ENCODE results near the gene ALDH1L1.

Gene ALDH1L1

DNA sequence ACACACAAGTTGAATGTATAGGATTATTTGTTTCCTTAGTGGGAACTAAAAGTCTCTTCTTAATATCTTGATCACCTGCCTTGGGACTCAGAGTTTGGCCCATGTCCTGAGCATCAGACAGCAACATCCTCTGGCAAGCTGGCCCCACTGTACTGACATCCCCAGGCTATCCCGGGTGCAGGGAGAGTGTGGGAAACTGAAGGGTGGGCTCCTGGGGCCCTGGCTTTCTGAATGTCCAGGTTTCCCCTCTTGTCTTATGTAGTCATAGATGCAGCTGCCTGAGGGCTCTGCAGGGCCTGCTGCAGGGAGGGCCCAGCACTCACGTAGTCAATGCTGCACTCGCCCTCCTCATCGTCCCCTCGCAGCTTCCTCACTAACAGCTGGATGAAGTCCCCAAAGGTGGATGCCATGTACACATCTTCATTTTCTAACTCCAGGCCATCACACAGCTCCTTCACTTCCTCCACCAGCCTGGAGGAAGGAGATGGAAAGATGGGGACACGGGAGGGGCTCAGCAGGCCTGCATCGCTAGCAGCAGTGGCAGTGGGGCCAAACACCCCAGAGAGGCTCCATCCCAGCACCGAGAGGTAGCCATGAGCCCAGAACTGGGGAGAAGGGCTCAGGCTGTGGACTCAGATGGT lies 42.8 kb downstream of the ALDH1L1 start:
- Histone ChIP-seq H3K4me3 (no peak overlapping the region), H3K27ac (no peak overlapping the region)

DNA sequence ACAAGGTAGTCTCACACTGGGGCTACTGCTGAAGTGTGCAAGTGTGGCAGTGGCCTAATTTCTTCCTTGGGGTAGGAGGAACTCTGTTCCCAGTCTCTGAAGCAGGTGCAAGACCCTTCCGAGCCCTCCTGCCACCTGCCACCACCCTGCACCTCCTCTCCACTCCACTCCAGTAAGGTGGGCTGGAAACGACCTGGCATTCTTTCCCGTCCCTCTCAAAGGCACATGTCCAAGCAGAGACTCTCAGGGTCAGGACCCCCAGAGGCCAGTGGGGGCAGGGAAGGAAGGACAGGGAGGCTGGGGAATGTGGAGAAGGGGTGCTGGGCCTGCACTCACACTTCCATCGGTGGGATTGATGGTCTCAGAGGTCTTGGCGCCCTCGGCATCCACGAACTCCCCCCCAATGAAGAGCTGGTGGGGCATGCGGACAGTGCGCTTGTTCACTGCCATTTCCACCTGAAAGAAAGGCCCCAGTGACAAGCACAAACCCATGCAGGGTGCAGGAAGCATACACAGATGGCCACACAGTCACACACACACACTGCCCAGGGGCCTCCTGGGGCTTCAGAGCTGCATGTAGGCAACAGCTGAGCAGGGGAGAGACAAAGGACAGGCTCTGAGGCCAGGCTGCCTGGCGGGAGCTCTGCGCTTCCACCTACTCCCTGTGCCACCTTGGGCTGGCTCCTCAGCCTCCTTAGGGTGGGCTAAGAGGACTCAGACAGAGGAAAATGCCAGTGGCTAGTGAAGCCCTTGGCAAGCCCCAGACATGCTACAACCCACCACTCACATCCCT lies 43.8 kb downstream of the ALDH1L1 start:
- Histone ChIP-seq H3K4me3 (no peak overlapping the region), H3K27ac (no peak overlapping the region)

DNA sequence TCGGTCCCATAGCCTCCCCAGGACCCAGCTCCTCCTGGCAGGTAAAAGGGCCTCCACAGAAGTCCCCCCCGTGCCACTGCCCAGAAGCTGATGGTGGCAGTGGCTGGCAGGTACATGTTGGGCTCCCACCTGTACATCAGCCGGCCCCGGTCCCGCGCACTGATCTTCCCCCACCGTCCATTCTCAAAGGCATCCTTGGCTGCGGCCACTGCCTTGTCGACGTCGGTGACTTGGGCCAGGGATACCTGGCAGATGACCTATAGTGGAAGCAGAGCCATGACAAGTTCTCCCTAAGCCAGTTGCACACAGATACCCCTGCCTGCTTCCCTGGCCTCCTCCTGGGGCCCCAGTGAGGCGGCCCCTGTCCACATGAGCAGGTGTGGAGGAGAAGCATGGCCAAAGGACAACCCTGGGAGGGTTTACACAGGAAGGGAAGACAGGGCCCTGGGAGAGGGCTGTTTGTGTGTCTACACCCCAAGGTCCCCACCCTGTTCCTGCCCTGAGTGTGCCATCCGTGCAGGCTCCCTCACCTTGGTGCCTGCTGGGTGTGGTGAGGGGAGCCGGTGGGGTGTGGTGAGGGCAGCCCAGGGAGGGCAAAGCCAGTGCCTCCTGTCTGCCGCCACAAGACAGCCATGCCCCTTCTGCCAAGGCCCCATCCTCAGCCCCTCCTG lies 44.8 kb downstream of the ALDH1L1 start:
- no peak overlapping the region for H3K27ac ChIP-seq

DNA sequence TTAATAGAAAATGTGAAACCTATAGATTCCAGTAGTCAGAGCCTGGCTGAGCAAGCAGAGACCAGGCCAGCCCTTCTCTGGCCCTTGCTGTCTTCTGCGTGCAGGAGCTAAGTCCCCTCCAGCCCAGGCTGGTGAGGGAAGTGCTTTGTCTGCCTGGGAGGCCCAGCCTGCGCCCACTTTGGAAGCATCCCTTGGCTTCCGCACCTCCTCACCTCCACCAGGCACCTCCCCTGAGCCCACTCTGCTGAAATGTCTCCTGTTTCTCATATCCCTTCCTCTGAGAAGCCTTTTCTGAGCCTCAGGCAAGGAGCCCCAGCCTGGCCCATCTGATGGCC lies 45.3 kb downstream of the ALDH1L1 start:
- no peak overlapping the region for H3K27ac ChIP-seq
- no peak overlapping the region for H3K4me3 ChIP-seq

More for the DNA sequence above, 44.8 kb downstream of the ALDH1L1 start:
- no peak overlapping the region for H3K4me3 ChIP-seq

DNA sequence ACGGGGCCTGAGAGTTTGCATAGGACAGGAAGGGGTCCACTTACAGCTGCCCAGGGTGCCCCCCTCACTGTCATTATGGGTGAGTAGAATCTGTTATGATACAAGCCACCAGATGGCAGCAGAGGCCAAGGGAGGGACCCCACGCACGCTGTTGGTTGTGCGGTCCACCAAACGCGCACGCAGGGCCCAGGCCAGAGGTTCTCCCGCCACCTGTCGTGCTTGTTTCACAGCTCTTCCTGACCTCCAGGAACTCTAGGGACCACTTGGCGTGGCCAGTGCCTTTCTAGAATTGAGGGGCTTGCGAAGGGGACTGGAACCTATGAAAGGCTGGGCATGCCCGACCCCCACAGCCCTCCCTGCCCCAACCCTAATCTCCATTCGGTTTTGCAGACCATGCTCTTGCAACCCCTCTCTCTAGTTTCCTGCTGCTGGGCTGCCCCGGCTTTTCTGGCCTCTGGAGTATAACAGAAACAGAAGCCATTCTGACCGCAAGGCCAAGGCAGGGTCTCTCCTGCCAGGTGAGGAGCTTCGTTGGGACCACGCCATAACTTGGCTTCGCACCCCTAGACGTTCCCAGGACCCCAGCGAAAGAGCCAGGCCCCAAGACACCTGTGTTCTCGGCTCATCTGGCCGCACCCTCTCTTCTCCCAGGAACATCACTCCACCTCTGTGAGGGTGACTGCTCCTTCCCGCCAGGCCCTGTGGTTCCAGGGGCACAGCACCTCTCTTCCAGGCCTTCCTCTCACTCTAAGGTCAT lies 46.0 kb downstream of the ALDH1L1 start:
- Histone ChIP-seq H3K4me3 (no peak overlapping the region), H3K27ac (no peak overlapping the region)

DNA sequence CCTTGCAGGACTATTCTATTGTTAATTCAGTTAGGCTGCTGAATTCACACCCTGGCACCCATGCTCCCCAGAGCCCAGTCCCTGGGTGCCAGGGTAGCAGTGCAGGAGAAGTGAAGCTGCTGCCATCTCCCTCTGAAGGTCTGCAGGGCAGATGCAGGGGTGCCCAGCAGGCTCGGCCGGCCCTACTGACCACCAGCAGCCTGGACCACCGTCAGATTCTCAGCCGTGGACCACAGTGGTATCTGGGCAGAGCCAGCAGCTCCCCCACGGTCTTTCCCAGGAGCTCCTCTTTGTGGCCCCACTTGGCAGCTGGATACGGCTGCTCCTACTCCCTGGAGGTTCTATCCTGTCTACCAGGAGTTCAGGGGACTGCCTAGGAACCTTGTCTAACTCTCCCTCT lies 46.8 kb downstream of the ALDH1L1 start:
- H3K4me3 ChIP-seq: no peak overlapping the region
- H3K27ac ChIP-seq: no peak overlapping the region

DNA sequence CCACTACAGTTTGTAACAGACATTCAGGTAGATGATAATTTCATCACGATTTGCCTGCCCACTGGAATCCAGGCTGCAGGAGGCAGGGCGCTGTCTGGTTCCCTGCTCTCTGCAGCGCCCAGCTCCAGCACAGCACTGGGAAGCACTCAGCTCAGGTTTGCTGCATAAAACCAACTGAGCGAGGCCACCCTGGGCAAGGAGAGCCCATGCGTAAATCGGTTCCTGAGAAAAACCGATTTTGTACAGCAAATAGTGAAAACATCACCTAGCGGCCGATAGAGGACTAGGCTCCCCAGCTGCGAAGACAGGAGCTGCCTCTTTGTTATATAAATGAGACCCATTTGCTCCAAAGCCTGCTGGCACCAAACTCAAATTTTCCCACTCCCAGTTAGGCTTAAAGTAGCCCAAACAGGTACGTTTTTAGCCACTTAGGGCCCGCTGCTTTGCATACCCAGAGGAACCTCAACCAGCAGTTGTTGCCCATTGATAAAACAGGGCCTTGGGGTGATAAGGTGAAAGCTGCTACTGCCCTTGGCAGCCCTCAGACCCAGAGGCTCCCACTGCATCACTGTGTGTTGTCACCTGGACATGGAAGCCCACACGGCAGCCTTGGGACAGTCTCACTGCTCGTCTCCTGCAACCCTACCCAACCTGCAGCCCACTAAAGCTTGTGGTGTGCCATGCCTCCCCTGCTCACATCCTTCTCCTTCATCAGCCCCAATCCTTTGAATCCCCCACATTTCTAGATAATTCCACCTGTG lies 47.5 kb downstream of the ALDH1L1 start:
- H3K4me3 ChIP-seq: no peak overlapping the region
- no peak overlapping the region for H3K27ac ChIP-seq

DNA sequence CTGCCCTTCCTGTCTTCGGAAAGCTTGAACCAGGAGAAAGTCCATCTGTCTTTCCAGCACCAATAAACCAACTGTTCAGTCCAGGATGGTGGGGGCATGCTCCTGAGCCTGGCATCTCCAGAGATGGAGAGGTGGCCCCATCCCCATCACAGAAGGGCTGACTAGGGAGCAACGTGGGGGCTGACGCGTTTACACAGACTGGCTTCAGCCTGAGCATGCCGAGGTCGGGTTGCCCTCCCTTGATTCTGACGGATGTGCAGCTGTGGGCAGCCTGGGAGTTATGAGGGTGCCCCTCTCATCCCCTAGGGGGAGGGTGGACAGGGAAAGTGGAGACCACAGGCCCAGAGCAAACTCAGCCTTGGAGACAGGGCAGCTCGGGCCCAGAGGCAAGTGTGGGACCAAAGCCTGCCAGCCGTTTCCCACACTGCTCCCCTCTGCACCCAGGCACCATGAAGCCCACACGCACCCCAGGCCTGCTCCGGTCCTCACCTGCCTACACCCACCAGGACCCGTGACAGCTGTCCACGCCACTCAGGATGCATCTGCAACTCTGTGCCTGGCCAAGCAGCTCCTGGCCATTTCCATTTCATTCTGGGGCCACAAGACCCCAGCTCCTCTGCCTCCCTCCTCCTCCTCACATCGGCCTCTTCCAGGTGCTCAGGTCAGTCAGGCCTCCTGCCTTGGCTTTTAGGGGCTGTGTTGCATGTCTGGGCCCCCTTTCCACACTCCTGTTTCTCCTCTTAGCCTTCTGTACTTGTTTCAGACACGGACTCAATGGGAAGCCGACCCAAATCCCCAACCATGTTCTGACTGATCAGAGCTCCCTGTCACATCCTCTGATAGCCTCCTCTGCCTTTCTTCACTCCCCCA lies 48.3 kb downstream of the ALDH1L1 start:
- Histone ChIP-seq H3K27ac (no peak overlapping the region), H3K4me3 (no peak overlapping the region)

DNA sequence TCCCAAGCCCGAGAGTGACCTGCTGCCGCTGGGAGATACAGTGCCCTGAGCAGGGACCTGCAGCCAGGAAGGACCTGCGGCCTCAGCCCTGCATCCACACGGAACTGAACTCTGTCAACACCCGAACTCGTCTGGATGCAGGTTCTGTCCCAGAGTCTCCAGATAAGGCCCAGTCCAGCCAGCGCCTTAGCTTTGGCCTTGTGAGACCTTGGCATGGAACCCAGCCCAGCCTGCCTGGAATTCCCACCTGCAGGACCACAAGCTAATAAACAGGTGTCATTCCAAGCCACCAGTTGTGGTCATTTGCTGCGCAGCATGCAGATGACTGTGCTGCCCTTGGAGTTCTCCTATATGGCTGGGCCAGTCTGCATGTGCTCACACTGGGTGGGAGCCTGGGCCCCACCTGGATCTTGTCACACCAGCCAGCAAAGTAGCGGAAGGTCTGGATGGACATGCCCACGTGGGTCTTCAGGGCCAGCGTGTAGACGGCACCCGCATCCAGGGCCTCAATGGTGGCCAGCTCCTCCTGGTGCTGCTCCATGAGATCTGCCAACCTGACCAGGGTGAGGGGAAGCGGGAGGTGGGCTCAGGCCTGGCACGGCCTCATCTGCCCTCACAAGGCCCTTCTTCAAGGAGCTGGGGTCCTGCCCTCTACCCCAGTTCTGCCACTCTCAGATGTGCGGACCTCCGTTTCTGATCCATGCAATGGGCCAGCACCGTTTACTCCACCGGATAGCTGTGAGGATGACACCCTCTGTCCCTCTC lies 49.2 kb downstream of the ALDH1L1 start:
- Histone ChIP-seq H3K27ac (no peak overlapping the region), H3K4me3 (no peak overlapping the region)

DNA sequence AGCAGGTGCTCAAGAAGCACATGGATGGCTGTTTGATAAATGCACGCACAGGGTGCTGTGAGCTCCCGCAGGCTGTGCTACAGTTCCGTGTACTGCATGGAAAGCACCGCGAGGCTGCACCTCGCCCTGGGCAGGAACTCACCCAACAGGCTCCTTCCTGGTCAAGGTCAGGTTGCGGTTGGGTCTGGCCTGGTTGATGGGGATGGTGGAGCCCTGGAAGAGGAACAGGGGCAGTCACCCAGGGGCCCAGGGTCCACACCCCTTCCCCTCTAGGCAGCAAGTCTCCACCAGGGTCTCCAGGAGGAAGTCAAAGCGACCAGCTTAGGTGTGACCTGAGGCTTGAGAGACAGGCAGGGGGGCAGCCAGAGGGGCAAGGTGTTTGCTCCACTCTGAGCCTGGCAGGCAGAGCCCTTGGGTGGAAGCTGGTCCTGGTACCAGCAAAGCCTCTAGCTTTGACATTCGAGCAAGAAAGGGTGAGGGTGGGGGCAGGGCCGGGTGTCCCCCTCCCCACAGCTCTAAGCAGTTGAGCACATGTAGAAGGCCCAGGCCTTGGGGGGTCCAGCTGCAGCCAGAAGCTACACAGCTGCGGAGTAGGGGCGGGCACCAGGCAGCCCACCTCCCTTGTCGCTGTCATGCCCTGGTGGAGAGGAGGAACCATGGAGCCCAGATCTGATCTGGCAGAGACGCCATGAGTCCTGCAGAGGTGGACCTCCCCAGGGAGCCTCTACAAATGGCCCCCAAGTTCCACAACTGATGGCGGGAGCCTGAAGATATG lies 50.1 kb downstream of the ALDH1L1 start:
- no peak overlapping the region for H3K27ac ChIP-seq

DNA sequence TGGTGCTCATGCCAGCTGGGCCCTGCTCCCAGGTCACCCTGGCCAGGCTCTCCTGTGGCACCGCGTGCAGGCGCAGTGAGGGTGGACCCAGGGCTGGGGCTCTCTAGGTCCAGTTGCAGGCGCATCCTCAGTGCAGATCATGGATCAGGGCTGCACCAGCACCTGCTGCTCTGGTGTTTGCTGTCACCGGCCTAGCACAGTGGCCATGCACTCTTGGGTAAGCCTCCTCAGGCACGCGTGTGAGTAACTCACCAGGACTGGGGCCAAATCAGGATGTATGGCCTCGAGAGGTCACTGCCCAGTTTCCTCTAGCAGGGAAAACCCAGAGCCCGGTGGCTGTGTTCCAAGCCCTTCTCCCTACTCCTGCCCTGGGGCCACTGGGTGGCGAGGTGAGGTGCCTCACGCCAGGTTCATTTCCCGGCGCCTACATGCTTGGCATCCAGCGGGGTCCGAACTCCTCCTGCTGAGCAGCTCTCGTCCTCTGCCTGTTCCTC lies 50.9 kb downstream of the ALDH1L1 start:
- Histone ChIP-seq H3K27ac (no peak overlapping the region), H3K4me3 (no peak overlapping the region)

More for the DNA sequence above, 50.1 kb downstream of the ALDH1L1 start:
- H3K4me3 ChIP-seq: no peak overlapping the region

DNA sequence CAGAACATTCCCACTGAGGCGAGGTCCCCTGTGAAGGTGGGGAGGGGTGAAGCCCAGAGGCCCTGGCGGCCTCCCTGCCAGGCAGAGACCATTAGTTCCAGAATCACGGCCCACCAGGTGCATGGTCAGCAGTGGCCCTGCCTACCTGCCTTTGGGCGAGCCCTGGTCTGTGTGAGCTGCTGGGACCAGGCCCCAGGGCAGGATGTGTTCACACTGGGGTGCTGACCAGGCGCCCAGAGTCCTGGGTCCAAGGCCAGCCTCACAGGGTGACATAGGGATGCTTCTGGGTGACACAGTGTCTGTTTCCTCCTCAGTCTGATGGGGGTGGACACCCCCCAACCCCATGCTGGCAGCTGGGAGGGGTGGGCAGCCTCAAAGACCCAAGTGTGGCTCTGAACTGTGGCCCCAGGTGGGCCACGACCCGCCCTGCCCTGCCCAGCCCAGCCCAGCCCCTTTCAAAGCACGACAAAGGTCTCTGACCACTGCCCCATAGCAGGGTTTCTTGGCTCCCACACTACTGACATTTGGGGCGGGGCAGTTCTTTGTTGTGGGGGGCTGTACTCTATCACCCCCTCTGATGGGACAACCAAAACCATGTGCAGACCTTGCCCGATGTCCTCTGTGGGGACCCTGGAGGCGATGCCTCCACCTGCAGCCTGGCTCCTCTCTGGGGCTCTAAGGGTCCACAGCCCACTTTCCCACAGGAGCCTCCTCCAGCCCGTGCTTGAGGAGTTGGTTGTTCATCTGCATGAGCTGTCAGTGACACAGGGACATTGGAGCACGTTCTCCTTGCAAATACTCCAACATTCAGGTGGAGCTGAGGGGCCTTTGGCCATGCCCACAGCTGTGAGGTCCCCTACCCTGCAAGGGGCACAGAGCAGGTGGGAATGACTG lies 51.6 kb downstream of the ALDH1L1 start:
- Histone ChIP-seq H3K4me3 (no peak overlapping the region), H3K27ac (no peak overlapping the region)

DNA sequence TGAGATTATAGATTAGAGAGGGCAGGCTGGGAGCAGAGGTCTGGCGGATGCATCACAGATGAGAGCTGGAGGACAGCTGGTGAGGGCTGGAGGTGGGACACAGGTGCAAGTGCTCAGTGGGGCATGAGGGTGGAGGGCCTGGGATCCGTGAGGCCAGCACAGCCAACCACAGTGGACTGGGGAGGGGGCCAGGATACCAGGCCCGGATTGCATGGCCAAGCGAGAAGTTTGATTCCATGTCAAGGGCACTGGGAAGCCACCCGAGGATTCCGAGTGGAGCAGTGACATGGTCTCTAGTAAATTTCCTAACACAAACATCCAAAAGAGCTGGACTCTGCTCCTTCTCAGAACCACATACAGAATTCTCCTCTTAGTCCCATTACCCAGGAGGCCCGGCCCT lies 52.5 kb downstream of the ALDH1L1 start:
- Histone ChIP-seq H3K27ac (no peak overlapping the region), H3K4me3 (no peak overlapping the region)

DNA sequence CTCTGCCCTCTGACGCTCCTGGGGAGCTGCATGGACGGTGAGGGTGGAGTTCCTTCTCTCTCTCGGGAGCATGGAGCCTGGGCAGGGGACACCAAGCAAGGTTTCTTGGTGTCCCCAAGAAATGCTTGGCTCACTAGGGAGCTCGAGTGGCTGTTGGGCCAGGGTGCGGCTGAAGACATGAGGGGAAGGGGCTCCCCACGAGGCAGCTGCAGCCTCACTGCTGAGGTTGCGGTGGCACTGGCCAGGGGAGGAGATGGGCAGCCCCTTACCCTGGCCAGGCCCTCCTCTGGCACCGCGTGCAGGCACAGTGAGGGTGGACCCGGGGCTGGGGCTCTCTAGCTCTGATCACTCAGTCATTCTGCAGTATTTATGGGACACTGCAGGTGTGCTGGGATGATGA lies 52.9 kb downstream of the ALDH1L1 start:
- Histone ChIP-seq H3K27ac (no peak overlapping the region), H3K4me3 (no peak overlapping the region)

DNA sequence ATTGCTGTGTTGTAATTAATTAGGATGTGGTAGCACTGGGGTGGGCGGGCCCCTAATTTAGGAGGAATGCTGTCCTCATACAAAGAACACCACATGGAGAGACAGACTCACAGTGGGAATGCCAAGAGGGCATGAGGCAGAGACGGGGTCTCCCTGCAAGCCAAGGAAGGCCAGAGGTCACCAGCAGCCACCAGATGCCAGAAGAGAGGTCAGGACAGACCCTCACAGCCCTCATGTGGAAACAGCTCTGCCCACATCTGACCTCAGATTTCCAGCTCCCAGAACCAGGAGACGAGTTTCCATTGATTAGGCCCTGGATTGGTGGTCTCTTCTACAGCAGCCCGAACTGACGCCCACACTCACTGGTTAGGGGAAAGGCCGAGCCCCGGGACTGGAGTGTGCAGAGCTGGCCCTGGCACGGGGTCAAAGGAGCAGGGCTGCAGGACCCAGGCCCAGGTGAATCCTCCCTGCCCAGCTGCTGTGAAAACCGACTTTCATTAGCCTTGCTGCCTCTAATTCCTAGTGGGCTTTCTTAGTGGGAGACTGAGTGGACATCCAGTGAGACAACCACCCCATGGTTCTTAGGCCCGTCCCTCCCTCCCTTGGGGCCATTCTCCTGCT lies 53.5 kb downstream of the ALDH1L1 start:
- Histone ChIP-seq H3K4me3 (no peak overlapping the region), H3K27ac (no peak overlapping the region)

DNA sequence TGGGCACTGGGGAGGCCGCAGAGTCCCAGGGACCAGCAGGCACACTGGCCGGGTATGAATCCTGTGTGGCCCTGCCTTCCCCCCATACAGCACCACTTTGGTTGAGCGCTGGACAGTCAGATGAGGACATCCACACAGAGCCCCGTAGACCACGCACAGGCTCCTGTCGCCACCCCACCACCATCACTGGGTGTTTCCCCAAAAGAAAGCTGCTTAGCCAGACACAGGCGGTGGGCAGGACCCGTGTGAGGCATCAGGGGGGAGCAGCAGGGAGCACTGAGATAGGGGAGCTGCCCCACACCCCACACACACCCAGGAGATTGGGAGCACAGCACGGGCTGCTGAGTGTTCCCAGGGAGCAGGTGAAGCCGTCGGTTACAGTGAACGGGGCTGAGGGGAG lies 54.1 kb downstream of the ALDH1L1 start:
- H3K27ac ChIP-seq: no peak overlapping the region
- H3K4me3 ChIP-seq: no peak overlapping the region
